ENCODE measurements around the gene ZDHHC16. TPM values are rescaled to one million over a fixed set of nuclear protein-coding genes. Genes with fewer than 3 reads are reported as not detected.

The ZDHHC16 gene
- total RNA-seq, 1 donor from 2014 or later: 56.5 TPM

GRCh38 chr10:97452352-97452751, 6.4 kb downstream of the ZDHHC16 start:
- DNase-seq (no peak), ATAC-seq (no peak)
- no peak for TF ChIP-seq CTCF (IDR thresholded peaks at IDR 0.05)
- Histone ChIP-seq H3K27me3 (ENCODE audit: low read depth) (no peaks in the 10 kb centered on the region), H3K4me1 (peaks cover 66% of the 10 kb centered on the region), H3K4me3 (no peak overlapping the region), H3K9me3 (no peaks in the 10 kb centered on the region), H3K36me3 (peaks cover 55% of the 10 kb centered on the region), H3K27ac (no peak overlapping the region)
- intact Hi-C loops (cut with DNase I): no loop called here

GRCh38 chr10:97454330-97455036, 8.5 kb downstream of the ZDHHC16 start:
- no peaks in the 10 kb centered on the region for H3K9me3 ChIP-seq
- H3K36me3 ChIP-seq: peaks cover 76% of the 10 kb centered on the region
- H3K27me3 ChIP-seq (ENCODE audit: low read depth): no peaks in the 10 kb centered on the region
- no peak overlapping the region for H3K4me3 ChIP-seq
- no peak for DNase-seq
- intact Hi-C loops (cut with DNase I): no loop called here
- no peak for TF ChIP-seq CTCF (IDR thresholded peaks at IDR 0.05)
- peaks cover 45% of the 10 kb centered on the region for H3K4me1 ChIP-seq
- H3K27ac ChIP-seq: peak overlapping the region; percentile 9
- ATAC-seq: peak; percentile 35 to 65

GRCh38 chr10:97456034-97456685, 10.2 kb downstream of the ZDHHC16 start:
- no peak for DNase-seq
- no peaks in the 10 kb centered on the region for H3K9me3 ChIP-seq
- H3K27me3 ChIP-seq (ENCODE audit: low read depth): no peaks in the 10 kb centered on the region
- peaks cover 93% of the 10 kb centered on the region for H3K36me3 ChIP-seq
- no peak for TF ChIP-seq CTCF (IDR thresholded peaks at IDR 0.05)
- no peak for ATAC-seq
- peak overlapping the region; percentile 31 for H3K27ac ChIP-seq
- H3K4me3 ChIP-seq: no peak overlapping the region
- H3K4me1 ChIP-seq: peaks cover 32% of the 10 kb centered on the region
- intact Hi-C loops (cut with DNase I): no loop called here

- no peak overlapping the region for H3K27ac ChIP-seq
- intact Hi-C loops (cut with DNase I): no loop called here
- H3K4me3 ChIP-seq: no peak overlapping the region
- no peaks in the 10 kb centered on the region for H3K9me3 ChIP-seq
- H3K36me3 ChIP-seq: peaks cover 95% of the 10 kb centered on the region
- no peak for TF ChIP-seq CTCF (IDR thresholded peaks at IDR 0.05)
- DNase-seq (no peak), ATAC-seq (no peak)
- H3K27me3 ChIP-seq (ENCODE audit: low read depth): no peaks in the 10 kb centered on the region
- peaks cover 27% of the 10 kb centered on the region for H3K4me1 ChIP-seq
Measured at GRCh38 chr10:97456686-97457065, 10.7 kb downstream of the ZDHHC16 start.

GRCh38 chr10:97459111-97459510, 13.1 kb downstream of the ZDHHC16 start:
- Histone ChIP-seq H3K9me3 (no peaks in the 10 kb centered on the region), H3K4me1 (peaks cover 26% of the 10 kb centered on the region), H3K36me3 (peaks cover 96% of the 10 kb centered on the region), H3K27me3 (ENCODE audit: low read depth) (no peaks in the 10 kb centered on the region), H3K27ac (no peak overlapping the region), H3K4me3 (no peak overlapping the region)
- no peak for DNase-seq
- intact Hi-C loops (cut with DNase I): no loop called here
- no peak for ATAC-seq
- no peak for TF ChIP-seq CTCF (IDR thresholded peaks at IDR 0.05)
